Ascending aorta (tissue), 2 donors: ENCODE data around the gene NLGN3. TPM values are rescaled to one million over a fixed set of nuclear protein-coding genes. Genes with fewer than 3 reads are reported as not detected.

Experiments used
- DNase-seq, 2 donors: peaks; one replicate each; pipeline ENCODE4 v3.0.0-alpha.2; 2019; ENCODE audit warnings: low spot score in 2 of 2
- H3K27ac ChIP-seq, 2 donors: fragments of 200-600 bp; sonication (generic); one replicate each; pipeline ENCODE4 v1.5.1; 2016 to 2017; ENCODE audit warnings: mild to moderate bottlenecking in 1 of 2
- H3K27me3 ChIP-seq: fragments of 200-600 bp; sonication (generic); one replicate; pipeline ENCODE4 v1.5.1; 2017
- H3K36me3 ChIP-seq, 2 donors: fragments of 200-600 bp; sonication (generic); one replicate each; pipeline ENCODE4 v1.5.1; 2016
- H3K4me1 ChIP-seq, 2 donors: fragments of 200-600 bp; sonication (generic); one replicate each; pipeline ENCODE4 v1.5.1; 2016 to 2017; ENCODE audit warnings: mild to moderate bottlenecking in 1 of 2
- H3K4me3 ChIP-seq, 2 donors: fragments of 200-600 bp; sonication (generic); one replicate each; pipeline ENCODE4 v1.5.1; 2016 to 2017; ENCODE audit warnings: mild to moderate bottlenecking in 1 of 2
- H3K9me3 ChIP-seq, 2 donors: fragments of 200-600 bp; sonication (generic); one replicate each; pipeline ENCODE4 v1.5.1; 2016
- CTCF ChIP-seq, 3 experiments: fragments of 200-600 bp in 2 of 3; fragments of 450-650 bp in 1 of 3; sonication (generic) in 2 of 3; IDR thresholded peaks; one replicate each; pipeline ENCODE4 v1.5.1; 2016 to 2019; ENCODE audit warnings: antibody characterized with exemption in 3 of 3, mild to moderate bottlenecking in 1 of 3, moderate library complexity in 1 of 3
- intact Hi-C: fragments of 100-400 bp; cut with DNase I; formaldehyde crosslinking; loops from one replicate; pipeline ENCODE4 v1.15.1; 2023
- total RNA-seq: library from RNA; depleted of rRNA; stranded (reverse); fragments of >200 nt; gene quantifications from one replicate; pipeline ENCODE4 v1.1.0, GENCODE V29; 2016

NLGN3 gene
- total RNA-seq, 1 donor from 2014 or later: 0.21 TPM

- no peak overlapping the region for H3K4me3 ChIP-seq
- H3K27ac ChIP-seq: no peak overlapping the region
- H3K36me3 ChIP-seq: no peaks in the 10 kb centered on the region
- H3K4me1 ChIP-seq: no peaks in the 10 kb centered on the region
- no peaks in the 10 kb centered on the region for H3K9me3 ChIP-seq
- no peaks in the 10 kb centered on the region for H3K27me3 ChIP-seq
- intact Hi-C loops: no loop called here
- no peak for TF ChIP-seq CTCF (IDR thresholded peaks at IDR 0.05)
- DNase-seq: no peak
Measured at GRCh38 chrX:71154641-71155040, 10.0 kb downstream of the NLGN3 start.

GRCh38 chrX:71158603-71159002 is 14.0 kb downstream of the NLGN3 start:
- intact Hi-C loops: no loop called here
- no peak for DNase-seq

GRCh38 chrX:71159335-71159734 is 14.7 kb downstream of the NLGN3 start:
- intact Hi-C loops: no loop called here
- no peaks in the 10 kb centered on the region for H3K27me3 ChIP-seq
- no peaks in the 10 kb centered on the region for H3K9me3 ChIP-seq
- H3K36me3 ChIP-seq: no peaks in the 10 kb centered on the region
- no peak for DNase-seq
- H3K27ac ChIP-seq: no peak overlapping the region
- H3K4me1 ChIP-seq: no peaks in the 10 kb centered on the region
- H3K4me3 ChIP-seq: no peak overlapping the region
- no peak for TF ChIP-seq CTCF (IDR thresholded peaks at IDR 0.05)

More at GRCh38 chrX:71158603-71159002, 14.0 kb downstream of the NLGN3 start:
- H3K27me3 ChIP-seq: no peaks in the 10 kb centered on the region
- no peak overlapping the region for H3K27ac ChIP-seq
- no peaks in the 10 kb centered on the region for H3K36me3 ChIP-seq
- no peak for TF ChIP-seq CTCF (IDR thresholded peaks at IDR 0.05)
- no peaks in the 10 kb centered on the region for H3K4me1 ChIP-seq
- no peak overlapping the region for H3K4me3 ChIP-seq
- no peaks in the 10 kb centered on the region for H3K9me3 ChIP-seq

GRCh38 chrX:71160475-71160874 is 15.8 kb downstream of the NLGN3 start:
- intact Hi-C loops: no loop called here
- H3K27me3 ChIP-seq: no peaks in the 10 kb centered on the region

GRCh38 chrX:71162981-71163380 is 18.3 kb downstream of the NLGN3 start:
- no peak for DNase-seq
- intact Hi-C loops: no loop called here

More at GRCh38 chrX:71160475-71160874, 15.8 kb downstream of the NLGN3 start:
- Histone ChIP-seq H3K27ac (no peak overlapping the region), H3K4me1 (no peaks in the 10 kb centered on the region), H3K36me3 (no peaks in the 10 kb centered on the region), H3K4me3 (no peak overlapping the region), H3K9me3 (no peaks in the 10 kb centered on the region)
- DNase-seq: no peak
- no peak for TF ChIP-seq CTCF (IDR thresholded peaks at IDR 0.05)

More at GRCh38 chrX:71162981-71163380, 18.3 kb downstream of the NLGN3 start:
- H3K9me3 ChIP-seq: no peaks in the 10 kb centered on the region
- H3K27ac ChIP-seq: no peak overlapping the region
- no peak for TF ChIP-seq CTCF (IDR thresholded peaks at IDR 0.05)
- no peaks in the 10 kb centered on the region for H3K36me3 ChIP-seq
- H3K4me3 ChIP-seq: no peak overlapping the region
- no peaks in the 10 kb centered on the region for H3K4me1 ChIP-seq
- no peaks in the 10 kb centered on the region for H3K27me3 ChIP-seq
